Measurements from ENCODE around the gene BBC3. TPM values are rescaled to one million over a fixed set of nuclear protein-coding genes. Genes with fewer than 3 reads are reported as not detected.
"Not testable (repeated sequence)": the region's sequence is repeated elsewhere in the genome, so short reads cannot be mapped to it uniquely, and the experiment has no call there.

BBC3 gene
- polyA plus RNA-seq, 2 of the 4 experiments (the other 2 are of a cell fraction) = 6.0 to 8.9 TPM

DNA sequence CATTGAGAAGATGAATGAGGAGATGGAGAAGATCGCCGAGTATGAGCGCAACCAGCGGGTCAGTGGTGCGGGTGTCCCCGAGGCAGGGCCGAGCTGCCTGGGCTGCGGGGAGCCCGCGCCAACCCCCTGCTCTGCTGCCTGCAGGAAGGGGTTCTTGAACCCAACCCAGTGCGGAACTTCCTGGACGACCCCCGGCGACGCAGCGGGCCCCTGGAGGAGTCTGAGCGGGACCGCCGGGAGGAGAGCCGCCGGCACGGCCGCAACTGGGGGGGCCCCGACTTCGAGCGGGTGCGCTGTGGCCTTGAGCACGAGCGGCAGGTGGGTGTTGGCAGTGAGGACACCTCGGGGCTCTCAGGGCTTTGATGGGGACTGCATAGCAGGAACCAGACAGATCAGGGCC, 33.6 kb upstream of the BBC3 start:
- Histone ChIP-seq H3K4me1 (no peaks in the 10 kb centered on the region), H3K4me3 (no peak overlapping the region), H3K4me2 (no peak overlapping the region), H3K27ac (no peak overlapping the region), H3K9me3 (no peaks in the 10 kb centered on the region)
- CTCF ChIA-PET = interaction anchor here (0.7 to 1.1 kb wide), 2 partner anchors 17 to 384 kb away, joined by 3 read pairs; no protein-coding TSS in a partner anchor
- FAIRE-seq (no peak), ATAC-seq (no peak), DNase-seq (ENCODE audit: low read depth in 1 of 2, low spot score in 1 of 2) (no peak)
- 93% methylated on average over 30 of the region's 30 CpGs for WGBS (ENCODE audit: missing lambda C conversion rate)
- POLR2A ChIA-PET = interaction anchor here (1.9 kb wide), 1 partner anchor 9 kb away, joined by 12 read pairs; no protein-coding TSS in a partner anchor
- TF ChIP-seq MAFK (IDR thresholded peaks at IDR 0.05; ENCODE audit: partially characterized antibody) = no peak
- no peak for TF ChIP-seq HDAC2 (IDR thresholded peaks at IDR 0.05)
- no peak for TF ChIP-seq KDM5A (IDR thresholded peaks at IDR 0.05)
- TF ChIP-seq, protein P1, sequence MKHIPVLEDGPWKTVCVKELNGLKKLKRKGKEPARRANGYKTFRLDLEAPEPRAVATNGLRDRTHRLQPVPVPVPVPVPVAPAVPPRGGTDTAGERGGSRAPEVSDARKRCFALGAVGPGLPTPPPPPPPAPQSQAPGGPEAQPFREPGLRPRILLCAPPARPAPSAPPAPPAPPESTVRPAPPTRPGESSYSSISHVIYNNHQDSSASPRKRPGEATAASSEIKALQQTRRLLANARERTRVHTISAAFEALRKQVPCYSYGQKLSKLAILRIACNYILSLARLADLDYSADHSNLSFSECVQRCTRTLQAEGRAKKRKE (CRISPR knock-in tag; IDR thresholded peaks at IDR 0.05; ENCODE audit: low read depth) = no peak
- no peak for TF ChIP-seq HEYL (CRISPR knock-in tag; IDR thresholded peaks at IDR 0.05)
- no peak for TF ChIP-seq ZFP36 (IDR thresholded peaks at IDR 0.05; ENCODE audit: borderline replicate concordance, partially characterized antibody)
- TF ChIP-seq FOXS1 (CRISPR knock-in tag; IDR thresholded peaks at IDR 0.05) = no peak
- TF ChIP-seq EHF (CRISPR knock-in tag; IDR thresholded peaks at IDR 0.05) = no peak
- TF ChIP-seq MAZ (IDR thresholded peaks at IDR 0.05; ENCODE audit: borderline replicate concordance, low read depth, low read length) = no peak
- TF ChIP-seq HOXB5 (CRISPR knock-in tag; IDR thresholded peaks at IDR 0.05) = no peak

DNA sequence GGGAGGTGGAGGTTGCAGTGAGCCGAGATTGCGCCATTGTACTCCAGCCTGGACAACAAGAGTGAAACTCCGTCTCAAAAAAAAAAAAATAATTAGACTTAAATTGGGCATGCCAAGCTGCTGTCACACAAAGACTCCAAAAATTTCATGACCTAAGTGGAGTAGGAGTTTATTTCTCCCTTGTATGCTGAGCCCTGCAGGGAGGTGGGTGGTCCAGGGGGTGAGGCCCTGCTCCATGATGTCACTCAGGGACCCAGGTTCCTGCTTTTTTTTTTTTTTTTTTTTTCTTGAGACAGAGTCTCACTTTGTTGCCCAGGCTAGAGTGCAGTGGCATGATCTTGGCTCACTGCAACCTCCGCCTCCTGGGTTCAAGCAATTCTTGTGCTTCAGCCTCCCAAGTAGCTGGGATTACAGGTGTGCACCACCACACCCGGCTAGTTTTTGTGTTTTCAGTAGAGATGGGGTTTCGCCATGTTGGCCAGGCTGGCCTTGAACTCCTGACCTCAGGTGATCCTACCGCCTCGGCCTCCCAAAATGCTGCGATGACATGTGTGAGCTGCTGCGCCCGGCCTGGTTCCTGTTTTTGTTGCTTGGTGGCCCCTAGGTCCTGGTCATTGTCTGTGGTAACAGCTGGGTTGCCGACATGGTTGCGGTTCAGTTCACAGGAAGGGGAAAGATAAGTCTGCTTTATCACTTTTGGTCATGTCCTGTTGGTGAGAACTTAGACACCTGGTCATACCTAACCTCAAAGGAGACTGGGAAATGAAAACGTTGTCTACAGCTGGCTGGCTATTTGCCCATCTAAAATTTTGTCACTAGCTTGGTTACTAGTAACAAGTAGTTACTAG, 31.2 kb upstream of the BBC3 start:
- not testable (repeated sequence) for FAIRE-seq; DNase-seq (ENCODE audit: low read depth in 1 of 2, low spot score in 1 of 2); H3K4me3 ChIP-seq; ATAC-seq; H3K4me2 ChIP-seq; H3K9me3 ChIP-seq; H3K27ac ChIP-seq
- WGBS (ENCODE audit: missing lambda C conversion rate) = 90% methylated on average over 14 of the region's 14 CpGs
- H3K4me1 ChIP-seq = peaks cover 13% of the 10 kb centered on the region
- CTCF ChIA-PET = interaction anchor here (0.6 to 5.1 kb wide), 12 partner anchors 8 to 557 kb away, joined by 3 to 30 read pairs (median 4); partner anchors contain the start of gene DHX34
- POLR2A ChIA-PET = interaction anchor here (0.6 to 2.3 kb wide), 3 partner anchors 9 to 14 kb away, joined by 3 to 17 read pairs (median 4); partner anchors contain the start of gene INAFM1

DNA sequence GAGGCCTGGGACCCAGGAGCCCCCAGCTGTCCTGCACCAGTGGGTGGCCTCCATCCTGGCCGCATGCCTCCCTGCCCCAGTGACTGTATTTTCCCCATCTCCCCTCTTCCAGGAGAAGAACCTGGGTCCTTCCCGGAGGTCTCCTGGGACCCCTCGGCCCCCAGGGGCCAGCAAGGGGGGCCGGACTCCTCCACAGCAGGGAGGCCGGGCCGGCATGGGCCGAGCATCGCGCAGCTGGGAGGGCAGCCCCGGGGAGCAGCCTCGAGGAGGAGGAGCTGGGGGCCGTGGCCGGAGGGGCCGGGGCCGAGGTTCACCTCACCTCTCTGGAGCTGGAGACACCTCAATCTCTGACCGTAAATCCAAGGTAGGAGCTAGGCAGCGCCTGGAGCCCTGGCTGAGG, 29.5 kb upstream of the BBC3 start:
- FAIRE-seq (no peak), ATAC-seq (no peak), DNase-seq (ENCODE audit: low read depth in 1 of 2, low spot score in 1 of 2) (no peak)
- H3K4me2 ChIP-seq = no peak overlapping the region
- peaks cover 16% of the 10 kb centered on the region for H3K4me1 ChIP-seq
- TF ChIP-seq CHD2 (IDR thresholded peaks at IDR 0.05; ENCODE audit: low read length, partially characterized antibody) (no peak), SMC3 (IDR thresholded peaks at IDR 0.05) (no peak), CHD4 (IDR thresholded peaks at IDR 0.05; ENCODE audit: borderline replicate concordance) (no peak), TP53 (CRISPR knock-in tag; IDR thresholded peaks at IDR 0.05) (no peak), GATA3 (IDR thresholded peaks at IDR 0.05; ENCODE audit: borderline replicate concordance) (no peak), MYC (IDR thresholded peaks at IDR 0.05; ENCODE audit: borderline replicate concordance, low read length) (no peak), RARB (CRISPR knock-in tag; IDR thresholded peaks at IDR 0.05) (no peak), EHMT2 (IDR thresholded peaks at IDR 0.05; ENCODE audit: low read depth) (no peak), POLR2A (IDR thresholded peaks at IDR 0.05; ENCODE audit: low read length) (no peak), PHF8 (IDR thresholded peaks at IDR 0.05; ENCODE audit: borderline replicate concordance, low read depth) (no peak), MAZ (IDR thresholded peaks at IDR 0.05; ENCODE audit: borderline replicate concordance, low read depth, low read length) (no peak), BHLHE40 (IDR thresholded peaks at IDR 0.05; ENCODE audit: low read depth, low read length) (no peak), HDAC2 (IDR thresholded peaks at IDR 0.05) (no peak)
- TF ChIP-seq, protein P2, sequence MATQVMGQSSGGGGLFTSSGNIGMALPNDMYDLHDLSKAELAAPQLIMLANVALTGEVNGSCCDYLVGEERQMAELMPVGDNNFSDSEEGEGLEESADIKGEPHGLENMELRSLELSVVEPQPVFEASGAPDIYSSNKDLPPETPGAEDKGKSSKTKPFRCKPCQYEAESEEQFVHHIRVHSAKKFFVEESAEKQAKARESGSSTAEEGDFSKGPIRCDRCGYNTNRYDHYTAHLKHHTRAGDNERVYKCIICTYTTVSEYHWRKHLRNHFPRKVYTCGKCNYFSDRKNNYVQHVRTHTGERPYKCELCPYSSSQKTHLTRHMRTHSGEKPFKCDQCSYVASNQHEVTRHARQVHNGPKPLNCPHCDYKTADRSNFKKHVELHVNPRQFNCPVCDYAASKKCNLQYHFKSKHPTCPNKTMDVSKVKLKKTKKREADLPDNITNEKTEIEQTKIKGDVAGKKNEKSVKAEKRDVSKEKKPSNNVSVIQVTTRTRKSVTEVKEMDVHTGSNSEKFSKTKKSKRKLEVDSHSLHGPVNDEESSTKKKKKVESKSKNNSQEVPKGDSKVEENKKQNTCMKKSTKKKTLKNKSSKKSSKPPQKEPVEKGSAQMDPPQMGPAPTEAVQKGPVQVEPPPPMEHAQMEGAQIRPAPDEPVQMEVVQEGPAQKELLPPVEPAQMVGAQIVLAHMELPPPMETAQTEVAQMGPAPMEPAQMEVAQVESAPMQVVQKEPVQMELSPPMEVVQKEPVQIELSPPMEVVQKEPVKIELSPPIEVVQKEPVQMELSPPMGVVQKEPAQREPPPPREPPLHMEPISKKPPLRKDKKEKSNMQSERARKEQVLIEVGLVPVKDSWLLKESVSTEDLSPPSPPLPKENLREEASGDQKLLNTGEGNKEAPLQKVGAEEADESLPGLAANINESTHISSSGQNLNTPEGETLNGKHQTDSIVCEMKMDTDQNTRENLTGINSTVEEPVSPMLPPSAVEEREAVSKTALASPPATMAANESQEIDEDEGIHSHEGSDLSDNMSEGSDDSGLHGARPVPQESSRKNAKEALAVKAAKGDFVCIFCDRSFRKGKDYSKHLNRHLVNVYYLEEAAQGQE (IDR thresholded peaks at IDR 0.05) = no peak
- no peak overlapping the region for H3K4me3 ChIP-seq
- 93% methylated on average over 17 of the region's 17 CpGs for WGBS (ENCODE audit: missing lambda C conversion rate)
- ChIA-PET POLR2A (interaction anchor here (2.3 kb wide), 1 partner anchor 14 kb away, joined by 17 read pairs; the partner anchor contains the start of gene INAFM1), CTCF (interaction anchor here (1.0 to 5.1 kb wide), 11 partner anchors 10 to 131 kb away, joined by 3 to 30 read pairs (median 4); partner anchors contain the start of gene DHX34)
- no peak overlapping the region for H3K27ac ChIP-seq
- H3K9me3 ChIP-seq = no peaks in the 10 kb centered on the region

All from A549 (cell line).